Muscle layer of duodenum (tissue), 2 donors: ENCODE data around the gene OR2H2.

Experiments
- H3K27ac ChIP-seq: one replicate; pipeline ENCODE4 v1.7.0; 2013; ENCODE audit warnings: mild to moderate bottlenecking, low read length
- H3K27me3 ChIP-seq: one replicate; pipeline ENCODE4 v1.7.0; 2013; ENCODE audit warnings: low read depth, mild to moderate bottlenecking, control low read depth, low read length
- H3K36me3 ChIP-seq, 2 donors: one replicate each; pipeline ENCODE4 v1.7.0; 2013; ENCODE audit warnings: low read length in 2 of 2, control low read depth in 1 of 2, mild to moderate bottlenecking in 1 of 2; ENCODE audit not compliant: insufficient read depth in 2 of 2, control insufficient read depth in 1 of 2
- H3K4me1 ChIP-seq, 2 donors: one replicate each; pipeline ENCODE4 v1.7.0; 2013; ENCODE audit warnings: low read length in 2 of 2, mild to moderate bottlenecking in 2 of 2, control low read depth in 1 of 2, moderate library complexity in 1 of 2; ENCODE audit not compliant: insufficient read depth in 2 of 2, control insufficient read depth in 1 of 2
- H3K4me3 ChIP-seq, 2 donors: one replicate each; pipeline ENCODE4 v1.7.0; 2013; ENCODE audit warnings: low read length in 2 of 2, low read depth in 1 of 2, mild to moderate bottlenecking in 1 of 2
- H3K9me3 ChIP-seq, 2 donors: one replicate each; pipeline ENCODE4 v1.7.0; 2013; ENCODE audit warnings: low read length in 2 of 2, control low read depth in 1 of 2, mild to moderate bottlenecking in 1 of 2; ENCODE audit not compliant: control insufficient read depth in 1 of 2
- donor health status: healthy.

OR2H2 gene

DNA sequence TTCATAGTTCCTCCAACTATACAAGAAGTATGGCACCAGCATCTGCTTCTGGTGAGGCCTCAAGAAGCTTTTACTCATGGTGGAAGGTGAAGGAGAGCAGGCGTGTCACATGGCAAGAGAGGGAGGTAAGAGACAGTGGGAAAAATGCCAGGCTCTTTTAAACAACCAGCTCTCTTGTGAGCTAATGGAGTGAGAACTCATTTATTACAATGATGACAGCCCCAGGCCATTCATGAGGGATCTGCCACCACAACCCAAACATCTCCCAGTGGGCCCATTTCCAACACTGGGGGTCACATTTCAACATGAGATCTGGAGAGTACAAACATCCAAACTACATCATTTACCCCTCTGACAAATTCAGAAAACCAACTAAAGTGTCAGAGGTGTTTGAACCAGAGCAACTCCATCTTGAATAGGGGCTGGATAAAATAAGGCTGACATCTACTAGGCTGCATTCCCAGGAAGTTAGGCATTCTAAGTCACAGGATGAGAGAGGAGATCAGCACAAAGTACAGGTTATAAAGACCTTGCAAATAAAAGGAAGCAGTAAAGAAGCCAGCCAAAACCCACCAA, 23.2 kb upstream of the OR2H2 start:
- H3K9me3 ChIP-seq = no peaks in the 10 kb centered on the region
- no peaks in the 10 kb centered on the region for H3K36me3 ChIP-seq
- H3K4me3 ChIP-seq = no peak overlapping the region
- no peak overlapping the region for H3K27ac ChIP-seq
- H3K4me1 ChIP-seq = no peaks in the 10 kb centered on the region
- H3K27me3 ChIP-seq = no peaks in the 10 kb centered on the region

GRCh38 chr6:29563435-29563965, 21.4 kb upstream of the OR2H2 start:
- H3K36me3 ChIP-seq = no peaks in the 10 kb centered on the region
- no peaks in the 10 kb centered on the region for H3K4me1 ChIP-seq
- H3K27me3 ChIP-seq = no peaks in the 10 kb centered on the region
- no peaks in the 10 kb centered on the region for H3K9me3 ChIP-seq
- H3K4me3 ChIP-seq = no peak overlapping the region
- H3K27ac ChIP-seq = no peak overlapping the region

GRCh38 chr6:29564875-29565274, 20.0 kb upstream of the OR2H2 start:
- Histone ChIP-seq H3K27ac (no peak overlapping the region), H3K27me3 (no peaks in the 10 kb centered on the region), H3K9me3 (no peaks in the 10 kb centered on the region), H3K4me3 (no peak overlapping the region), H3K36me3 (no peaks in the 10 kb centered on the region), H3K4me1 (no peaks in the 10 kb centered on the region)

DNA sequence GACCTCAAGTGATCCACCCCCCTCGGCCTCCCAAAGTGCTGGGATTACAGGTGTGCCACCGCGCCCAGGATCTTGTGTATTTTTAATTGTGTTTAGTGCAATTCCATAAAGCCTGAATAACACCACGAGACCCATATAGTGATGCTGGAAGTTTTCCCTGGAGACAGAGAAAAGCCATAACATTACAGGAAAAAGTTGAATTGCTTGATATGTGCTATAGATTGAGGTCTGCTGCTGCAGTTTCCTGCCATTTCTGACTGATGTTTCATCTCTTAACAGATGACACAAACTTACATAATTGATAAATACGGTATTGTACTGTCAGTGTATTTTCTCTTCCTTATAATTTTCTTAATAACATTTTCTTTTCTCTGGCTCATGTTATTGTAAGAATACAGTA, 18.1 kb upstream of the OR2H2 start:
- no peaks in the 10 kb centered on the region for H3K9me3 ChIP-seq
- no peaks in the 10 kb centered on the region for H3K36me3 ChIP-seq
- H3K4me3 ChIP-seq = no peak overlapping the region

GRCh38 chr6:29567541-29567940, 17.4 kb upstream of the OR2H2 start:
- no peaks in the 10 kb centered on the region for H3K27me3 ChIP-seq
- no peaks in the 10 kb centered on the region for H3K9me3 ChIP-seq
- H3K4me1 ChIP-seq = no peaks in the 10 kb centered on the region
- H3K27ac ChIP-seq = no peak overlapping the region
- no peaks in the 10 kb centered on the region for H3K36me3 ChIP-seq
- no peak overlapping the region for H3K4me3 ChIP-seq

More for the DNA sequence above, 18.1 kb upstream of the OR2H2 start:
- Histone ChIP-seq H3K4me1 (no peaks in the 10 kb centered on the region), H3K27ac (no peak overlapping the region), H3K27me3 (no peaks in the 10 kb centered on the region)

DNA sequence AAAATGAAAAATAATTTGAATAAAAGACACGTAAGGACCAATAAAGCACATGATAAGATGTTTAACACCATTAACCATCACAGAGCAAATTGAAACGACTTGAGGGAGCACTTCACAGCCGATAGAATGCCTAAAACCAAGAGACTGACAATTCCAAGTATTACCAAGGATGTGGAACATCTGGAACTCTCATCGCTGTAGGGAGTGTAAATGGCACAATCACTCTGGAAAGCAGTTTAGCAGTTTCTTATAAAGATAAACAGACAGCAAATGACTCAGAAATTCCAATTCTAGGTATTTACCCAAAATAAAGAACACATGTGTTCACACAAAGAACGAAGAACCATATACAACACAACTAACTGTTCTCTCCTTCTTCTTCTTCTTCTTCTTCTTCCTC, 16.9 kb upstream of the OR2H2 start:
- no peaks in the 10 kb centered on the region for H3K36me3 ChIP-seq
- H3K4me1 ChIP-seq = no peaks in the 10 kb centered on the region
- H3K4me3 ChIP-seq = no peak overlapping the region
- H3K27me3 ChIP-seq = no peaks in the 10 kb centered on the region
- no peak overlapping the region for H3K27ac ChIP-seq
- no peaks in the 10 kb centered on the region for H3K9me3 ChIP-seq

GRCh38 chr6:29576056-29576455, 8.9 kb upstream of the OR2H2 start:
- Histone ChIP-seq H3K27me3 (no peaks in the 10 kb centered on the region), H3K27ac (no peak overlapping the region), H3K36me3 (no peaks in the 10 kb centered on the region), H3K4me3 (no peak overlapping the region), H3K4me1 (no peaks in the 10 kb centered on the region), H3K9me3 (no peaks in the 10 kb centered on the region)

GRCh38 chr6:29577544-29577943, 7.4 kb upstream of the OR2H2 start:
- no peaks in the 10 kb centered on the region for H3K36me3 ChIP-seq
- H3K4me1 ChIP-seq = no peaks in the 10 kb centered on the region
- H3K27me3 ChIP-seq = no peaks in the 10 kb centered on the region
- no peaks in the 10 kb centered on the region for H3K9me3 ChIP-seq
- no peak overlapping the region for H3K4me3 ChIP-seq
- no peak overlapping the region for H3K27ac ChIP-seq

DNA sequence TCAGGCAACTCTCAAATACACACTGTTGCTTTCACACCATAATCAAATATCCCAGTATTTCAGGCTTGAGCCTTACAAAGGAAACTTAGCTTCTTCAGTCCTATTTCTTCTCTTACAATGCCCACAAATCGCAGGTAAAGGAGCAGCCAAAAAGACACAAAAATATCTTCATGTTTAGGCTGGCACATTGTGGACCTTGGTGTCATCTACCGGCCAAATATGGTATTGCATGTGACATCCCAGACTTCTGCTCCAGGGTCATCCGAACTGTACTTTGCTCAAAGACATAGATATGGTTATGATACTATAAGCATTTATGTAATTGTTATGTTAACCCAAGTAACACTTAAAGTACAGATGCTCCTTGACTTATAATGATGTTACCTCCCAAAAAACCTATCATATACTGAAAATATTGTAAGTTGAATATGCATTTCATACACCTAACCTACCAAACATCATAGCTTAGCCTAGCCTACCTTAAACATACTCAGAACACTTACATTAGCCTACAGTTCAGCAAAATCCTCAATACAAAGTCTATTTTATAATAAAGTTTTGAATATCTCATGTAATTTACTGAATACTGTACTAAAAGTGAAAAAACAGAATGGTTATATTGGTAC, 4.6 kb downstream of the OR2H2 start:
- Histone ChIP-seq H3K4me1 (peaks cover 0 to 3% of the 10 kb centered on the region in 2 donors), H3K27me3 (no peaks in the 10 kb centered on the region), H3K4me3 (no peak overlapping the region), H3K27ac (no peak overlapping the region), H3K9me3 (no peaks in the 10 kb centered on the region), H3K36me3 (no peaks in the 10 kb centered on the region)

- no peaks in the 10 kb centered on the region for H3K9me3 ChIP-seq
Observed at GRCh38 chr6:29590218-29590808, 5.4 kb downstream of the OR2H2 start.

GRCh38 chr6:29591677-29592076, 6.8 kb downstream of the OR2H2 start:
- no peak overlapping the region for H3K4me3 ChIP-seq
- H3K4me1 ChIP-seq = peaks cover 0 to 3% of the 10 kb centered on the region in 2 donors
- no peaks in the 10 kb centered on the region for H3K9me3 ChIP-seq
- H3K27ac ChIP-seq = no peak overlapping the region
- no peaks in the 10 kb centered on the region for H3K27me3 ChIP-seq
- no peaks in the 10 kb centered on the region for H3K36me3 ChIP-seq

More at GRCh38 chr6:29590218-29590808, 5.4 kb downstream of the OR2H2 start:
- H3K4me1 ChIP-seq = peaks cover 0 to 3% of the 10 kb centered on the region in 2 donors
- no peak overlapping the region for H3K27ac ChIP-seq
- H3K36me3 ChIP-seq = no peaks in the 10 kb centered on the region
- no peaks in the 10 kb centered on the region for H3K27me3 ChIP-seq
- no peak overlapping the region for H3K4me3 ChIP-seq
